KOPT-K1 (cell line): ENCODE data around the gene KMT2E.
A peak's percentile ranks its signal among the peaks of the same experiment; 100 is the strongest.
"Not testable (repeated sequence)": the region's sequence is repeated elsewhere in the genome, so short reads cannot be mapped to it uniquely, and the experiment has no call there.

Experiments
- H3K27ac ChIP-seq: fragments of 200-600 bp; sonication (generic); 2 replicates; pipeline ENCODE4 v1.5.1; 2016; ENCODE audit warnings: antibody characterized with exemption, mild to moderate bottlenecking, low read depth, low read length; ENCODE audit not compliant: poor library complexity, severe bottlenecking
- H3K36me3 ChIP-seq: fragments of 200-600 bp; sonication (generic); 2 replicates; pipeline ENCODE4 v1.5.1; 2017; ENCODE audit warnings: antibody characterized with exemption, mild to moderate bottlenecking, low read length, moderate library complexity; ENCODE audit not compliant: insufficient read depth
- H3K9me3 ChIP-seq: fragments of 200-600 bp; sonication (generic); 2 replicates; pipeline ENCODE4 v1.5.1; 2017; ENCODE audit warnings: antibody characterized with exemption, low read length, mild to moderate bottlenecking; ENCODE audit not compliant: insufficient read depth, poor library complexity, severe bottlenecking

Gene KMT2E

DNA sequence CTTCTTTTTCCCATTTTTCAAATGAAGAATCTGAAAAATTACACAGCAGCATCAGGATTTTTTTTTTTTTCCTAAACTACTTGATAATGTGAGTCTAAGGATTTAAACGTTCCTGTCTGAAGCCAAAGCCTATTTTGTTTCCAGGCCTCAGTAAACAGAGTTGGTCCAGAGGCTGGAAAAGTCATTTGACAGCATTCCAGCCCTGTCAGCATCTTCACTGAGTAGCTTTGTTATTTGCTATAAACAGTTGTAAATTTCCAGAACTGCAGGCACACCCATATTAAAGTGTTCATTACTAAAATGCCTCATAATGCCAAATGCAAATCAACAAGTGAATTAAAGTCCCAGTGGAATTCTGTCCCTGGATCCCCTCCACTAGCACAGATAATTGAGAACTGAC is 35.5 kb upstream of the KMT2E start:
- no peak overlapping the region for H3K27ac ChIP-seq
- H3K36me3 ChIP-seq: peaks cover 6% of the 10 kb centered on the region; the same call in 1 of the 2 replicates
- H3K9me3 ChIP-seq: no peaks in the 10 kb centered on the region

DNA sequence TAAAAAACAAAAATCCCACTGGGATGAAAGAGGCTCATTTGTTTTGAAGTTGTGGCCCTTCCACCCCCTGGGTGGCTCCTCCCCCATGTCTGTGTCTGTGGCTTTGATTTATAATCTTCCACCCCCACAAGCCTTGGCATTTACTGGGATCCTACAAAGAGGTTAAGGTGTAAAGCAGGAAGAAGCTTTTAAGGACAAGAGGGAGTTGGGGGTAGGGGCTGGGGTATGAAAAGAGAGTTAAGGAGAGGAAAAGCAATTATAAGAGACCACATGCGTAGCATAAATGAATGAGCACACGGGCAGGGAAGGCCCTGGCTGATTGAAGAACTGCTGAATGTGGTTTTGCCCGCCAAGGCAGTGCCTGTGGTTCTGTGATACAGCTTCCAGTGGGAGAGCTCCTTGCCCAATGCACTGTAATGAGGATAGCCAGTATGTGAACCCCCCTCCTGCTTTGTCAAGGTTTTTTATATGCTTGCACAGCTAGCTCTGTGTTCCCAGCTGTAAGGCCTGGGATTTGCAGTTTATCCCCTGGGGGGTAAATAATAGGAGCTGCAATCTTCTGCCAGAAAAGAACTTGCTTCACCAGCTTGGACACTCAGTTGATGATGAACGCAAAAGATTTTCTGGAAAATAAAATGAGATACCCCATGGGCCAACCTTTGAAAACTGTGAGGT is 34.7 kb upstream of the KMT2E start:
- H3K27ac ChIP-seq: no peak overlapping the region
- H3K36me3 ChIP-seq: peaks cover 6% of the 10 kb centered on the region; the same call in 1 of the 2 replicates
- H3K9me3 ChIP-seq: no peaks in the 10 kb centered on the region

DNA sequence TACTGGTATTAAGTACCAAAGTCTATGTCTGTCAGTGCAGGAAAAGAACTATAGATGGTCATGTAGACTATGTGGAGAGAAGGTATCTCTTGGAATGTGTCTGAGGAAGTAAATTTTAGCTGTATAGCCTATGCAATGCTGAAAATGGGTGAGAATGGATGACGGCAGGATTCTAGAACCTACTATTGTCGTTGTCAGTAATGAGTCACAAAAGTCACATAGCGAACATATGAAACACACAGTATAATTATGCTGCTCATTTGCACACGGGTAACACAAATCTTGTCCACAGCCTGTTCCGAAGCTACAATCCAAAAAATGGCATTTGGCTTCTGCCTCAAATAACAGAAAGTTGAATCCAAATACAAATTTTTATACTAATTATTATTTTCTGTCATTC is 33.6 kb upstream of the KMT2E start:
- Histone ChIP-seq H3K27ac (no peak overlapping the region), H3K36me3 (peaks cover 6% of the 10 kb centered on the region; the same call in 1 of the 2 replicates), H3K9me3 (no peaks in the 10 kb centered on the region)

DNA sequence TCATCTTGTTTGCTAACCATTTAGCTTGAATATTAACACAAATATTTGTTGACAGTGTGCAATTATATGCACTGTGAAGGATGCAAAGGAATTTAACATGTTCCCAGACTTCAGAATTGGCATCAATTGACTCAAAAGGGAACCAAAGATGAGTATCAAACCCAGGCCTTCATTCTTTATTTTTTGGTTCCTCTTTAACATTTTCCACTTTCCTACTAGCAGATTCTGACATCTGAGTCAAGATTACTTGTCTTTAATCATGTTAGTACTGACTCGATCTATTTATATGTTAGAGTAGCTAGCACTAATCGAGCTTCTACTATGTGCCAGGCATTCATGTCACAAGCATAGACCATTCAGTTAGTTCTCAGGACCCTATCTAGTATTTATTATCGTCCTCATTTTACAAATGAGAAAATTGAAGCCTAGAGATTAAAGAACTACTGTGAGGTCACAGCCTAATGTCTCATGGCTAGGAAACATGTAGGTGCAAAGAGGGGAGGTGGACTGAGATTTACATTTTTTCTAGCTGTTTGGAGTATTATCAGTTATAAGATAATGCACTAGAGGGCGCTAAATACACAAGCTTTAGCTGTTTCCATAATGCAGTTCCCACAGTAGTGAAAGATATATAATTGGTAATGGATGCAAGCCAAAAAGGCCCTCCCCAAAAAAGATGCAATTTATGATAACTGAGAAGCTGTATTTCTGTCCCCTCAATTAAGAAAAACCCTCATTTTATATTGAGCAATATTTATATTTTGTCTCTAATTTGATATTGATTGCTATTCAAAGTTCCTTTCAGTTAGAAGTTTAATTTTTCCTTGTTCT is 32.9 kb upstream of the KMT2E start:
- H3K9me3 ChIP-seq: no peaks in the 10 kb centered on the region
- peaks cover 11% of the 10 kb centered on the region for H3K36me3 ChIP-seq
- H3K27ac ChIP-seq: no peak overlapping the region

DNA sequence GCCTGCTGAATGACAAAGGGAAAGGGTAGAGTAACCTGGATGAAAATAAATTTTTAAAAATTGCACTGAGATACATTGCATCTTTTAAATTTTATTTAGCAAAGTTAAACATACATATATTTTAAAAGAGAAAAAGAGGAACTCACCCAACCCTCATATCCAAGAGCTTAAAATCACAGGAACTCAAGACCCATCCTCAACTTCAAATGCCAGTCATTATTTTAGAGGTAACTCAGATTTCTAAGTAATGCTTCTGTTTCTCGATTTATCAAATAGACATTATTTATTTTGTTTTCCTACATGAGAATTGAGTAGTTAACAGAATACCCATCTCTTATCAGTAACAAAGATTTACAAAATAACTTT is 32.4 kb upstream of the KMT2E start:
- Histone ChIP-seq H3K36me3 (peaks cover 17% of the 10 kb centered on the region), H3K9me3 (no peaks in the 10 kb centered on the region), H3K27ac (no peak overlapping the region)

DNA sequence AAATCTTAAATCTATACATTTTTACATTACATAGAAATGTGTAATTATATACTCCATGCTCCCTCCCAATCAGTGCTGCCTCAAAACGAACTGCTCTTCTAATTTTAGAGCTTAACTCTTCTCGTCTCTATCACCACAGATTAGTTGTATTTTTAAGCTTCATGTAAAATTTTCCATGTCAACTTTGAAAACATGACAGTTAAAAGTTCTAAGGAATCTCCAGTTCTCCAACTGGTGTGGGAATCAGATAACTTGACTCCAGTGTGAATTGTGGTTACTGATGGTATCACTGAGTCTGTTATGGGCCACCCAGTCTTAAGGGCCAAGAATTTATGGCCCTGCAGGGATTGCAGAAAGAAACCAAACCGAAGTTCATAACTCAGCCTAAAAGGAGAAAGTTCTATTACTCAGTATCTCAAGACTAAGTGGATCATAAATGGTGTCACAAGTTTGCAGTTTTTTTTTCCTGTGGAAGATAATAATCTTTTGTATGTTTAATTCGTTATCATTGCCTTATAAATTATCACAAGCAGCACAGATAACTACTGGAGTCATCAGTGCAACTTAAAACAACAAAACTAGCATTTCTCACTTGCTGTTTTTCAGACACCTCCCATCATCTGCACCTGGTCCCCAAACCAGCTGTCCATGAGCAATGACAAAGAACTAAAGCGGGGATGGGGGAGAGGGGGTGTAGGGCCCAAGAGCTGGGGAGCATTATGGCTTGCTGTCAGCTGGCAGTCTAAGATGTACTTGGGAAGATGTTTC is 31.5 kb upstream of the KMT2E start:
- Histone ChIP-seq H3K27ac (peak overlapping the region; percentile 90), H3K9me3 (no peaks in the 10 kb centered on the region), H3K36me3 (peaks cover 24% of the 10 kb centered on the region)

DNA sequence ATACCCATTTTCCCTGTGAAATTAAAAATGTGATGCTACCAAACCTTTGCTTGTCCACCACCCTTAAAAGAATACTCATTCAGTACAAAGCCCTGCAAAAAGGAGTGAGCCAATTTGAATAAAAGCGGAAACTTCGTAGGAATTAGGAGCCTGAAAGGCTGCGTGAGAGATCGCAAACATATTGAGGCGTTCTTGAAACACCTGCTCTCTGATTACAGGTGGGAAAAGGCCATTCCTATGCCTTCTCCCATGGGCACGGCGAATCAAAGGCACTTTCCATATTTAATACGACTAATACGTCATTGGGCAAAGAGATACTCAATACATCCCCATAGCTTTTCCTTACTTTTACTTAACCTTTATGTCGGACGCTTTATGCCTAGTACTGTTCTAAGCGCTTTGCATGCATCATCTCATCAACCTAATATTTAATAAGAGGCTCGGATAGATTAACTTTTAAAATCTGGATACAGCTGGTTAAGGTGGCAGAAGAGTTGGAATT is 30.9 kb upstream of the KMT2E start:
- Histone ChIP-seq H3K36me3 (peaks cover 31% of the 10 kb centered on the region), H3K27ac (peak overlapping the region; percentile 90), H3K9me3 (no peaks in the 10 kb centered on the region)

DNA sequence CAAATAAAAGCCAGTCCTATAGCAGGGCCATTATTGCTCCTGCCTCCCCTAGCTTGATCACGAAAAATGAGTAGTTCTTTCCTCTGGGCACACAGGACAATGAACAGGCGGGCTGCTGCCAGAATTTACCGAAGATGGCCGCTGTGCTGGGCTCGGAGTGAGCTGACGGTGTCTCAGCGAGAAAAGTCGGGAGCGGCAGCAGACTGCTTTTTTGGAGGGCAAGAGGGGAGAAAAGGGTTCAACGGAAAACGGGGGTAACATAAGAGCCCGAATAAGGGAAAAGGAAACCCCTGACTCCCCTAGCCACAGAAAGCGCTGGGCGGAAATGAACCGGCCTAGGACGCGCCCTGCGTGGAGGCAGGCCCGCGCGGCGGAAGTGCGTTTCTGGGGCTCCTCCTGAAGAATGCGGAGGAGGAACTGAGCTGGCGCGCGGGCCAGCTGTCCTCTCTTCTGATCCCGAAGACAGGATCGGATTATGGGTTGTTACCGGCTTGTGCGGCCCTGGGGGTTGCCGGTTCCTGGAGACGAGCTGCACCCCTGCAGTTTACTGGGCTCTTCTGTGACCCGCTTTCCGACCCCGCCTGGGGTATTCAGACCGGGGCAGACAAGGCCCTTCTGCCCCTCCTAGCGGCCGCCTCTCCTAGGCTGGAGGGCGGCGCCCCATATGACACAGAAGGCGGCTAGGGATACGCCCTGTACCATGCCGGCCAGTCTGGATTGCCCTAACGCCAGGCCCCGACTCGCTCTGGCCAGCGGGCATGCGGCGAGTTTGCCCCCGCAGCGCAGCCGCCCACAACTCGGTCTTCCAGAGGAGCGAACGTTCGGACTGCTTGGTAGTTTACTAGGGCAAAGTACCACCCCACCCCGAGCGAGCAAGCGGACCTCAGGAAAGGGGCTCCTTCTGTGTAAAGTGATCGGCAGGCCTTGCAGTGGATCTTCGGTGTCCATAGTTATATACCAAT is 30.1 kb upstream of the KMT2E start:
- Histone ChIP-seq H3K36me3 (peaks cover 35% of the 10 kb centered on the region), H3K27ac (peak overlapping the region; percentile 90), H3K9me3 (no peaks in the 10 kb centered on the region)

DNA sequence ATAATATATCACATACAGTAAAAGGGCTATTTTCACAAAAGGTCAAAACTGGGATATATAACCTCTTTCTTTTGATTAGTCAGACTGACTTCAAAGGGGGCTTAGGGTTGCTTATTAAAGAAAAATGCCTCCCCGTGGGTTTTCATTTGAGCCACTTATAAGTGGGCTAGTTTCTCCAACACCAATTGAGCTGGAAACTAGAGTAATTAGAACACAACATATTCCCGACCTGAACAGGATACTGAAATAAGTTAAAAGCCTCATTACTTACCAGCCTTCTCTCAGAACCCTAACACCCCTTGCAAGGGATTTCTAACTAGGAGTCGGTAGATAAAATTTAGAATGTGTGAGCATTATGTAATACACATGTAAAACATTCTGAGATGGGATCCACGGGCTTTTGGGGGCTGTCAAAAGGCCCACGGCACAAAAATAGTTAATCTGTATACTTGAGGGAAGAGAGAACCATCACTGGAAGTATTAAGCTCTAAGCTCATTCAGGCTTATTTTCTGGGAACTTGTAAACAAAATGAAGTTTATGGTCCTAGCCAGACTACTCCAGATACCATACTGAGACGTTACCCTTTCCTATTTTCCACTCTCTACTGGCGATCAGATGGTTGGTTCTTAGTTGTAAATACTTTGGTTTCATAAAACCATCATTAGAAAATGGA is 29.3 kb upstream of the KMT2E start:
- peaks cover 35% of the 10 kb centered on the region for H3K36me3 ChIP-seq
- no peaks in the 10 kb centered on the region for H3K9me3 ChIP-seq
- peak overlapping the region; percentile 90 for H3K27ac ChIP-seq

DNA sequence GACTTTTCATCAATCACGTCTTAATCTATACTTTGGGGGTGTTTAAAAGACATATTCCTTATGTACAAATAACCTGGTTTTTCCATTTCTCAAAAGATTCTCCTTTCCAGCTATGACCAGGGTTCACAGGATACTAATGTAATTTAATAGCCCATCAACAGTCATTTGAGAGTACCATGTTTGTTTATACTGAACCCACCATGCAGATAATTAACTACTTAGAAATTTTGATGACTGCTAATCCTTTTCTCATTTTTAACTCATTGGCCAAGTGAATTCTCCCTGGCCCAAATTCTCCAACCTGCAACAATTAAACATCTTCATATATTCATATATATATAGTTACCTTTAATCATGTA is 28.8 kb upstream of the KMT2E start:
- Histone ChIP-seq H3K36me3 (peaks cover 32% of the 10 kb centered on the region), H3K27ac (no peak overlapping the region), H3K9me3 (no peaks in the 10 kb centered on the region)

DNA sequence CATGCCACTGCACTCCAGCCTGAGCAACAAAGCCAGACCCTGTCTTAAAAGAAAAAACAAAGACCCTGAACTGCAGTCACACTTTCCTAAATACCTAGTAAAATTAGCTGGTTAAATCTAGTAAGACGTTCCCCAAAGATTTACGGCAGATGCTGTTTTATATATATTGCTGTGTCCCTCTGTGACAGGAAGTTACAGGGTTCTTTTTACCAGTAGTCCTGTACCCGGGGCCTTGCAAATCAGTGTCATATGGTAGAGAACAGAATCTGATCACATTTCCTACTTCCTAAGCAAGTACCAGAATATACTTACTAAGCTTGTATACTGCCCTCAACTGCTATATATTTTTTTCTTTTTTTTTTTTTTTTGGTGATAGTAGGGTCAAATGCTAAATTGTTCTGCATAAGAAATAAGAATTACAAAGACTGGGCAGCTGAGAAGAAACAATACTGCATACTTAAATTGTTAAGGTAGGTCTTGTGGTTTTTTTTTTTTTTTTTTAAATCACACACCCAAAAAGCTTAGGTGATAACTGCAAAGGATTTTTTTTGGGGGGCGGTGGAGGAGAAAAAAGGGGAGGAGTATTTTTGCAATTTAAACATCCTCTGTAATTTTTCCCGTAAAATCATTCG is 27.3 kb upstream of the KMT2E start:
- Histone ChIP-seq H3K27ac (no peak overlapping the region), H3K9me3 (no peaks in the 10 kb centered on the region), H3K36me3 (peaks cover 30% of the 10 kb centered on the region)

DNA sequence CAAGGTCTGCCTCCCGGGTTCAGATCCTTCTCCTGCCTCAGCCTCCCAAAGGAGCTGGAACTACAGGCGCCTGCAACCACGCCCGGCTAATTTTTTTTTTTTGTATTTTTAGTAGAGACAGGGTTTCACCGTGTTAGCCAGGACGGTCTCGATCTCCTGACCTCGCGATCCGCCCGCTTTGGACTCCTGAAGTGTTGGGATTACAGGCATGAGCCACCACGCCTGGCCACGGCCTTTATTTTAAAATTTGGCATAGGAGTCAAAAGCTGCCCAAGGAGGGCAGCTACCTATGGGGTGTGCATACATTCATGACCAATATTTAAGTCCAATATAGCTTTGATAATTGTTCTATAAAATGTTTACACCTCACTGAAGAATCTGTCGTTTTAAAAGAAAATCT is 26.6 kb upstream of the KMT2E start:
- H3K36me3 ChIP-seq: peaks cover 35% of the 10 kb centered on the region
- H3K27ac ChIP-seq, H3K9me3 ChIP-seq: not testable (repeated sequence)

DNA sequence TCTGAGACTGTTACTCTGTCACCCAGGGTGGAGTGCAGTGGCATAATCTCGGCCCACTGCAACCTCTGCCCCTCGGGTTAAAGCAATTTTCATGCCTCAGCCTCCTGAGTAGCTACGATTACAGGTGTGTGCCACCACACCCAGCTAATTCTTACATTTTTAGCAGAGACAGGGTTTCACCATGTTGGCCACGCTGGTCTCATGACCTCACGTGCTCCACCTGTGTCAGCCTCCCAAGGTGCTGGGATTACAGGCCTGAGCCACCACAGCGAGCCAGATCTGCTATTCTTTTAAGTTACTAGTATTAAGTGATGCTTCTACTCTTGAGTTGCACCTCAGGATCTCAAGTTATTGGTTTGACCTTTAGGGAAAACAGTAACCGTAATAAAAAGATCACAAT is 23.0 kb upstream of the KMT2E start:
- H3K9me3 ChIP-seq: no peaks in the 10 kb centered on the region
- H3K27ac ChIP-seq: no peak overlapping the region
- peaks cover 63% of the 10 kb centered on the region for H3K36me3 ChIP-seq
